Loucy (cell line): ENCODE measurements around the gene LDAH.
A peak's percentile ranks its signal among the peaks of the same experiment; 100 is the strongest.

Experiments used
- EZH2phosphoT487 ChIP-seq: fragments of 200-600 bp; IDR thresholded peaks from 2 replicates; pipeline ENCODE4 v1.6.1; 2018; ENCODE audit warnings: antibody characterized with exemption, mild to moderate bottlenecking, moderate library complexity, borderline replicate concordance
- TF ChIP-seq, protein P1 (sequence below): fragments of 200-600 bp; sonication (generic); conservative IDR thresholded peaks from 2 replicates; pipeline ENCODE4 v1.5.1; 2014; ENCODE audit warnings: mild to moderate bottlenecking, antibody characterized with exemption, low read length

DNA sequence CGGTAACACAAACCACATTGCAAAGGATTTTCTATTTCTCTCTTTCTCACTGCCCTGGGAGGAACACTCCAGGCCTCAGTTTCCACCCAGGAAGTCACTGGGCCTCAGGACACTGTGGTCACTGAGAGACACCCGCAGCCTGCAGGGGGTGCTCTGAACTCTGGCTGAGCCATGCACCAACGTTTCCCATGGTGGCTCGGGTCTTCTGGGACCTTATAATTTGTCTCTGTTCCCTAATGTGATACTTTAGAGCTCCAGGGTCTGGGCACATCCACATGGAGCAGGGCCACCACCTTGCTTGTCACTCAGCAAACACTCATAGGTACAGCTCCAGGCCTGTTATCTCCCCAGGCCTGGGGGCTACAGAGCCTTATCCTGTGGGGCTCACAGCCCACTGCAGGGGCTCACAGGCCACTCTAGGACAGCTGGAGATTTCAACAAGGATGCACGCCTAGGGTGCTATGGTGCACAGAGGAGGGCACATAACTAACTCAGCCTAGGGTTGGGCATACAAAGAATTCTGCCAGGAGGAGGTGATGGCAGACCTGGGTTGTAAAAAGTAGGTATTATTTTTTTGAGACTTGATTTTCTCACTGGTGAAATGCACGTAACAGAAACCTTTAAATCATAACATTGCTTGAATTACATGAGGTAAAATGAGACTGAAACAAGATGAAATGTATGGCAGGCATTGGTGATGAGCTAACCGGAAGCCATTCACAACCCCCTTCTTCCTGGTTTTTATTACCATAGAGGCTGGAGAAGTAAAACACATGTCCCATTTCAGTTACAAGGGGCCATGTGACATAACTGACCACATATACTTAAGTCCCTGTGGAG, 169.0 kb downstream of the LDAH start:
- TF ChIP-seq, protein P1, sequence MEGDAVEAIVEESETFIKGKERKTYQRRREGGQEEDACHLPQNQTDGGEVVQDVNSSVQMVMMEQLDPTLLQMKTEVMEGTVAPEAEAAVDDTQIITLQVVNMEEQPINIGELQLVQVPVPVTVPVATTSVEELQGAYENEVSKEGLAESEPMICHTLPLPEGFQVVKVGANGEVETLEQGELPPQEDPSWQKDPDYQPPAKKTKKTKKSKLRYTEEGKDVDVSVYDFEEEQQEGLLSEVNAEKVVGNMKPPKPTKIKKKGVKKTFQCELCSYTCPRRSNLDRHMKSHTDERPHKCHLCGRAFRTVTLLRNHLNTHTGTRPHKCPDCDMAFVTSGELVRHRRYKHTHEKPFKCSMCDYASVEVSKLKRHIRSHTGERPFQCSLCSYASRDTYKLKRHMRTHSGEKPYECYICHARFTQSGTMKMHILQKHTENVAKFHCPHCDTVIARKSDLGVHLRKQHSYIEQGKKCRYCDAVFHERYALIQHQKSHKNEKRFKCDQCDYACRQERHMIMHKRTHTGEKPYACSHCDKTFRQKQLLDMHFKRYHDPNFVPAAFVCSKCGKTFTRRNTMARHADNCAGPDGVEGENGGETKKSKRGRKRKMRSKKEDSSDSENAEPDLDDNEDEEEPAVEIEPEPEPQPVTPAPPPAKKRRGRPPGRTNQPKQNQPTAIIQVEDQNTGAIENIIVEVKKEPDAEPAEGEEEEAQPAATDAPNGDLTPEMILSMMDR, result peak; percentile 45; the same call in 1 of the 2 replicates
- no peak for TF ChIP-seq EZH2phosphoT487
